Activated naive CD4-positive, alpha-beta T cell treated with anti-CD3 and anti-CD28 coated beads, Interleukin-2, amount 50 U/mL, for 24 hours (primary cell): ENCODE data around the gene GRID1.
"Not testable (repeated sequence)": the region's sequence is repeated elsewhere in the genome, so short reads cannot be mapped to it uniquely, and the experiment has no call there.

Experiments used
- H3K27ac Mint-ChIP-seq: one replicate; pipeline ENCODE4 v1.8.0; 2021; ENCODE audit warnings: mild to moderate bottlenecking, mixed read lengths
- H3K27me3 Mint-ChIP-seq: one replicate; pipeline ENCODE4 v1.8.0; 2021; ENCODE audit warnings: mixed read lengths
- H3K36me3 Mint-ChIP-seq: one replicate; pipeline ENCODE4 v1.8.0; 2021; ENCODE audit warnings: mixed read lengths
- H3K4me1 Mint-ChIP-seq: one replicate; pipeline ENCODE4 v1.8.0; 2021; ENCODE audit warnings: mixed read lengths
- H3K4me3 Mint-ChIP-seq: one replicate; pipeline ENCODE4 v1.8.0; 2021; ENCODE audit warnings: mild to moderate bottlenecking, mixed read lengths
- H3K9me3 Mint-ChIP-seq: one replicate; pipeline ENCODE4 v1.8.0; 2021; ENCODE audit warnings: mixed read lengths

The GRID1 gene

DNA sequence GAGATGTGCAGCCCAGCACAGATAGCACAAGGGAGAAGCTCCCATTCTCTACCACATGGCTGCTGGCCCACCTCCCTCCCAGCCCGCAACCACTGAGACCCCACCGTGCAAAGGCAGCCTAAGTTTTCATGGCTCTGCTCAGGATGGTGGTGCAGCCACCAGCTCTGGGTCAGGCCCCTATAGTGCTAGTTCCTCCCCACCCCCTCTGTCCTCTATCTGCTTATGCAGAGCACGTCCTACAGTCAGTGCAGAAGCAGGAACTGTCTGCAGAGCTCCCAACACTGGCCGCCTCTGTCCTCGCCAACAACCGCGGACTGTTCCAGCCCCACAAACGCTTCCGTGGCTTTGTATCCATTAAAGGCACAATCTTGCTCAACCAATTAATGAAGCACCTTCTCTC lies 278.9 kb downstream of the GRID1 start:
- Mint-ChIP-seq H3K4me1 (no peaks in the 10 kb centered on the region), H3K27me3 (peaks cover 20% of the 10 kb centered on the region), H3K27ac (no peak overlapping the region), H3K36me3 (no peaks in the 10 kb centered on the region), H3K4me3 (no peak overlapping the region), H3K9me3 (no peaks in the 10 kb centered on the region)

GRCh38 chr10:86086418-86086817 lies 280.2 kb downstream of the GRID1 start:
- Mint-ChIP-seq H3K36me3 (no peaks in the 10 kb centered on the region), H3K9me3 (no peaks in the 10 kb centered on the region), H3K27ac (no peak overlapping the region), H3K4me1 (no peaks in the 10 kb centered on the region), H3K27me3 (peaks cover 20% of the 10 kb centered on the region), H3K4me3 (no peak overlapping the region)

DNA sequence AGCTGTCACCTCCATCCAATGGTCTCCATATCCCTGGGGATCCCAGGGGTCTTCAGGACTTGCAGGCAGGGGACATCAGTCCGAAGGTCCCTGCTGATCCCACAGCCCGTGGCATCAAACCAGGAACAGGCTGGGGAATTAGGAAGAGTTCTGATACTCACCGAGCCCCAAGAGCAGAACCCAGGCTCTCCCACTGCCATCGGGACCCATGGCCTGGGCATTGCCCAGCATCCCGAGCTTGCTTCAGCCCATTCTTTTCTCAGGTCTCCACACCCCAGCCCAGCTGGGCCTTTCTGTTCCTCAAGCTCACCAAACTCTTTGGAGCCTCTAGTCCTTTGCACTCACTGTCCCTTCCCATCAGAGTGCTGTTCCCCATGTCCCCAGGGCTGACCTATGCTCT lies 280.9 kb downstream of the GRID1 start:
- H3K27ac Mint-ChIP-seq = no peak overlapping the region
- H3K36me3 Mint-ChIP-seq = no peaks in the 10 kb centered on the region
- H3K9me3 Mint-ChIP-seq = no peaks in the 10 kb centered on the region
- H3K4me3 Mint-ChIP-seq = no peak overlapping the region
- peaks cover 16% of the 10 kb centered on the region for H3K27me3 Mint-ChIP-seq
- no peaks in the 10 kb centered on the region for H3K4me1 Mint-ChIP-seq

- no peak overlapping the region for H3K27ac Mint-ChIP-seq
- no peaks in the 10 kb centered on the region for H3K36me3 Mint-ChIP-seq
- no peaks in the 10 kb centered on the region for H3K4me1 Mint-ChIP-seq
- H3K4me3 Mint-ChIP-seq = no peak overlapping the region
- peaks cover 13% of the 10 kb centered on the region for H3K27me3 Mint-ChIP-seq
- H3K9me3 Mint-ChIP-seq = no peaks in the 10 kb centered on the region
Measured at GRCh38 chr10:86085136-86085535, 281.5 kb downstream of the GRID1 start.

- Mint-ChIP-seq H3K27ac (no peak overlapping the region), H3K27me3 (peaks cover 13% of the 10 kb centered on the region), H3K4me1 (no peaks in the 10 kb centered on the region), H3K36me3 (no peaks in the 10 kb centered on the region), H3K9me3 (no peaks in the 10 kb centered on the region), H3K4me3 (no peak overlapping the region)
Measured at GRCh38 chr10:86084585-86084984, 282.0 kb downstream of the GRID1 start.

DNA sequence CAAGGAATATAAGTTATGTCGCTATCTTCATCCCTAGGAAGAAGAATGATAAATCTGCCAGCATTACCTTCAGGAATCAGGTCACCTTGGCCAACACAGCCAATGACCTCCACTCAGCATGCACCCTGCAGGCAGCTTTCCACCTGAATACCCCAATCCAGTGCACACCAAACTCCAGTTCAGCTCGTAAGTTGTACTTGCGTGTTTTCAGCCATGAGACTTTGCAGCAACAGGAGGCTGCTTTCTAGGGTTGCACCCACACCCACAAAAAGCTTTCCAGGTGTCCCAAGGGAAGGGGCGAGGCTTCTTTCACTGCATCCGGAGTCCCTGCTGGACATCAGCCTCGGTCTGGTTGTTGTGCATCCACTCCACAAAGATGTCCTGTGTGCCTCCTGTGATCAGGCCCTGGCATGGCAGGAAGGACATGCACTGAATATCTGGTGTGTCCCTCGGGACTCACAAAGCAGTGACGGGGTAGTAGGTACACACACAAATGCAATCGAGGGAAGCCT lies 282.9 kb downstream of the GRID1 start:
- no peaks in the 10 kb centered on the region for H3K9me3 Mint-ChIP-seq
- no peaks in the 10 kb centered on the region for H3K36me3 Mint-ChIP-seq
- H3K4me3 Mint-ChIP-seq = no peak overlapping the region
- no peak overlapping the region for H3K27ac Mint-ChIP-seq
- peaks cover 10% of the 10 kb centered on the region for H3K27me3 Mint-ChIP-seq
- H3K4me1 Mint-ChIP-seq = no peaks in the 10 kb centered on the region

GRCh38 chr10:86083206-86083605 lies 283.4 kb downstream of the GRID1 start:
- H3K36me3 Mint-ChIP-seq = no peaks in the 10 kb centered on the region
- H3K4me3 Mint-ChIP-seq = no peak overlapping the region
- H3K27ac Mint-ChIP-seq = no peak overlapping the region
- H3K4me1 Mint-ChIP-seq = no peaks in the 10 kb centered on the region
- no peaks in the 10 kb centered on the region for H3K9me3 Mint-ChIP-seq
- H3K27me3 Mint-ChIP-seq = peaks cover 10% of the 10 kb centered on the region

- Mint-ChIP-seq H3K4me3 (no peak overlapping the region), H3K9me3 (no peaks in the 10 kb centered on the region), H3K4me1 (no peaks in the 10 kb centered on the region), H3K36me3 (no peaks in the 10 kb centered on the region), H3K27me3 (peaks cover 5% of the 10 kb centered on the region), H3K27ac (no peak overlapping the region)
Measured at GRCh38 chr10:86082556-86082955, 284.0 kb downstream of the GRID1 start.

GRCh38 chr10:86079088-86079487 lies 287.5 kb downstream of the GRID1 start:
- no peaks in the 10 kb centered on the region for H3K4me1 Mint-ChIP-seq
- peaks cover 5% of the 10 kb centered on the region for H3K9me3 Mint-ChIP-seq
- no peak overlapping the region for H3K27ac Mint-ChIP-seq
- H3K4me3 Mint-ChIP-seq = no peak overlapping the region
- no peaks in the 10 kb centered on the region for H3K36me3 Mint-ChIP-seq
- peaks cover 5% of the 10 kb centered on the region for H3K27me3 Mint-ChIP-seq

- Mint-ChIP-seq H3K9me3 (peaks cover 5% of the 10 kb centered on the region), H3K27ac (no peak overlapping the region), H3K4me1 (no peaks in the 10 kb centered on the region), H3K36me3 (no peaks in the 10 kb centered on the region), H3K4me3 (no peak overlapping the region), H3K27me3 (peaks cover 5% of the 10 kb centered on the region)
Measured at GRCh38 chr10:86078639-86079035, 288.0 kb downstream of the GRID1 start.

DNA sequence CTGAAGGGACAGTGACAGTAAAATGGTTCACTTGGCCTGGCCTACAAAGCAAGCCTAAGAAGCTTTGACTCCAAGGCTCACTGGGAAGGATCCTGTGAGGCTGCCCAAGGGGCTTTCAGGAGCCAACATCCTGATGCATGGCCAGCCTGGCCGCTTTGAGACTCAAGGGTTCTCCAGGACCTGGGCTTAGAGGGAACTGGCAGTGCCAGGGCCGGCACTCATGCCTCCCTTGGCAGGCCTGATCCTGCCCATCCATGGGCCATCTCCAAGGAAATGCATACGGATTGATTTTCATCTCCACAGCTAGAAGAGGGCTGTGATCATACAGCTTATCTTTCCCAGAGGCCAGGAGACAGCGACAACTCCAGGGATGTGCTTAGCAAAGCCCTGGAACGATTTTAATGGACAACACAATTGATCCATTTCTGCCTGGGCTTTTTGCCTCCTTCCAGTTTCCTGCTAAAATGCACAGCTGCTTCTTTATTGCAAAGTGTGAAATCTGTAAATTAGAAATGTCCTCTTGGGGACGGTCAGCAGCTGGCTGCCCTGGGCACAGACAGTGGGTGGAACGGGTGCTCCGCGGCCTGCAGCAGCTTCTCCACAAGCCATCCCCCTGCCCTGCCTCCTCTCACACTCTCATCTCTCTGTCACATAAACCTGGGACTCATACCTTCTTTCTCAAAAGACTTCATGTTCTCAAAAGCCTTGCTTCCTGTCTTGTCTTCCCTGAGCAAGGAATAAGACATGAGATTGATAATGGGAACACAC lies 288.5 kb downstream of the GRID1 start:
- Mint-ChIP-seq H3K9me3 (peaks cover 5% of the 10 kb centered on the region), H3K36me3 (no peaks in the 10 kb centered on the region), H3K4me3 (no peak overlapping the region), H3K27me3 (peaks cover 5% of the 10 kb centered on the region), H3K4me1 (no peaks in the 10 kb centered on the region), H3K27ac (no peak overlapping the region)

GRCh38 chr10:86077271-86077670 lies 289.3 kb downstream of the GRID1 start:
- Mint-ChIP-seq H3K4me3 (no peak overlapping the region), H3K9me3 (peaks cover 5% of the 10 kb centered on the region), H3K27me3 (peaks cover 5% of the 10 kb centered on the region), H3K27ac (no peak overlapping the region), H3K4me1 (no peaks in the 10 kb centered on the region), H3K36me3 (no peaks in the 10 kb centered on the region)

- H3K36me3 Mint-ChIP-seq, H3K4me1 Mint-ChIP-seq, H3K9me3 Mint-ChIP-seq, H3K27me3 Mint-ChIP-seq, H3K27ac Mint-ChIP-seq, H3K4me3 Mint-ChIP-seq: not testable (repeated sequence)
Measured at GRCh38 chr10:86076497-86076896, 290.1 kb downstream of the GRID1 start.

DNA sequence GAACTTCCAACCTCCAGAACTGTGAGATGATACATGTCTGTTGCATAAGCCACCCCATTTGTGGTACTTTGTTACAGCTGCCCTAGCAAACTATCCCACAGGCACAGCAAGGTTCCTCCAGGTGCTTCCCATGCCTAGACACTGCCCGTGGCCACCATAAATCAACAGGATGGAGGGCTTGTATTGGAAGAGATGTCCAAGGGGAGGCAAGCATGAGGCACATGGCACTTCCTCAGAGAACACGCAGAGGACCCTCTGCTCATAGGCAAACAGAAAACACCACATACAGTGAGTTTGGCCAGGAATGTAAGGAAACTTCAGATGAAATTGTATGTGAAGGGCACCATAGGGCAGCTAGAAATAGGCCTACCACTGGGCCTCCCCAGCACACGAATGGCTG lies 291.1 kb downstream of the GRID1 start:
- H3K27ac Mint-ChIP-seq = no peak overlapping the region
- H3K4me3 Mint-ChIP-seq = no peak overlapping the region
- H3K9me3 Mint-ChIP-seq = peaks cover 5% of the 10 kb centered on the region
- no peaks in the 10 kb centered on the region for H3K4me1 Mint-ChIP-seq
- peaks cover 5% of the 10 kb centered on the region for H3K27me3 Mint-ChIP-seq
- no peaks in the 10 kb centered on the region for H3K36me3 Mint-ChIP-seq

DNA sequence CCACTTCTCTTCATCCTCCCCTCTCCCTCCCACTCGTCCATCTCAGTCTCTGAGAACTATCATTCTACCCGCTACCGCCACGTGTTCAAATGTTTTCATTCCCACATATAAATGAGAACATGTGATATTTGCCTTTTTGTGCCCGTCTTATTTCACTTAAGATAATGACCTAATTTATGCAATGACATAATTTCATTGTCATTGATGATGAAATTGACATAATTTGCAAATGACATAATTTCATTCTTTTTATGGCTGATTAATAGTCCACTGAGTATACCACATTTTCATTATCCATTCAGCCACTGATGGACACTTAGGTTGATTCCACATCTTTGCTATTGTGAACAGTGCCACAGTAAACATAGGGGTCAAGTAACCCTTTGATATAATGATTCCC lies 292.3 kb downstream of the GRID1 start:
- Mint-ChIP-seq H3K27me3 (peaks cover 5% of the 10 kb centered on the region), H3K27ac (no peak overlapping the region)

DNA sequence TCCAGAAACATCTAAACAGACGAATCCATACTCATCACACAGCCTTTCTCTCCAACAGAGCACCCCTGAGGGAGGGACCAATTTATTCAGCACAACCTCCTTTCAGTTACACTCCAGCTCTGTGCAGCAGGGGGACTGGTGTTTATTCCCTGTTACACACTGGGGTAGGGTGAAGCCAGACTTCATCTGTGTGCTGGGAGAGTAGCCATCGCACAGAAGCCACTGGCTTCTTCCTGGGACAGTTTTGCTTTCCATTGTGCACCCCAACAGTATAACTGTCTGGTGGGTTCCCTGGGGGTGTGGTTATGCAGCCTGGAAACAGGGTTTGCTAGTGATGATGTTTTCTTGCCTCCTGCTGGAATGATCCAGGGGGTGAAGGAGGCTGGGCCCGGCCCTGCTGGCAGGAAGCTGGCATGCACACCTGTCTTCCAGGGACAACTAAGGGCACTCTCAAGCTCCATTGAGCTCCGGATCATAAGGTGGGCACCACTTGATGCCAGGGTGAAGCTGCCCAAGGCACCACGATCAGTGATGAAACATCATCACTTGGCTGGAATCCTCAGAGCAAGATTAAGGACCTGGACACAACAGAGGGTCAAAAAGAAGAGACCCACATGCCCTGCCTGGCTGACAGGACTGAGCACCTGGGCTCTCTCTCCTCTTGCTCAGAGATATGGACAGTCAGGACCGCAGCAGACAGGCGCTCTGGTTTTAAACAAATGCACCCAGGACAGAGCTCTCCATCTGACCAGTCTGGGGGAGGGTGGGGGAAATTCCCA lies 293.2 kb downstream of the GRID1 start:
- H3K4me1 Mint-ChIP-seq = no peaks in the 10 kb centered on the region
- H3K27me3 Mint-ChIP-seq = peaks cover 7% of the 10 kb centered on the region
- H3K4me3 Mint-ChIP-seq = no peak overlapping the region
- no peaks in the 10 kb centered on the region for H3K36me3 Mint-ChIP-seq
- no peak overlapping the region for H3K27ac Mint-ChIP-seq
- peaks cover 5% of the 10 kb centered on the region for H3K9me3 Mint-ChIP-seq

More for the DNA sequence above, 292.3 kb downstream of the GRID1 start:
- Mint-ChIP-seq H3K36me3 (no peaks in the 10 kb centered on the region), H3K4me3 (no peak overlapping the region), H3K9me3 (peaks cover 5% of the 10 kb centered on the region), H3K4me1 (no peaks in the 10 kb centered on the region)
